HepG2 (cell line): ENCODE results near the gene NAT14. TPM values are rescaled to one million over a fixed set of nuclear protein-coding genes. Genes with fewer than 3 reads are reported as not detected.

ENCODE experiments used
- CHD2 ChIP-seq: IDR thresholded peaks from 2 replicates; pipeline ENCODE4 v1.6.1; 2011; ENCODE audit warnings: low read depth, low read length, improper control_type of control experiment
- E2F2 ChIP-seq: sonication (generic); formaldehyde crosslinking; IDR thresholded peaks from 2 replicates; pipeline ENCODE4 v1.4.0; 2020; ENCODE audit warnings: missing genetic modification reagents, borderline replicate concordance
- ESRRA ChIP-seq: sonication (generic); formaldehyde crosslinking; IDR thresholded peaks from 2 replicates; pipeline ENCODE4 v1.5.1; 2020; ENCODE audit warnings: mild to moderate bottlenecking, low read depth, missing genetic modification reagents
- IKZF4 ChIP-seq: sonication (generic); formaldehyde crosslinking; IDR thresholded peaks from 2 replicates; pipeline ENCODE4 v1.5.1; 2020; ENCODE audit warnings: borderline replicate concordance, mild to moderate bottlenecking, low read depth, missing genetic modification reagents; ENCODE audit errors: not compliant biosample characterization
- JUNB ChIP-seq: sonication (generic); formaldehyde crosslinking; IDR thresholded peaks from 2 replicates; pipeline ENCODE4 v1.8.0; 2022; ENCODE audit warnings: missing genetic modification reagents, mild to moderate bottlenecking, borderline replicate concordance
- MAFK ChIP-seq, 2 experiments: IDR thresholded peaks in 1 of 2; conservative IDR thresholded peaks in 1 of 2; 2 replicates each; pipeline ENCODE4 v1.6.1; 2011; ENCODE audit warnings: improper control_type of control experiment in 2 of 2, low read length in 2 of 2
- NPAS2 ChIP-seq: sonication (generic); formaldehyde crosslinking; IDR thresholded peaks from 2 replicates; pipeline ENCODE4 v1.8.0; 2022; ENCODE audit warnings: mild to moderate bottlenecking, missing genetic modification reagents, borderline replicate concordance
- PAXIP1 ChIP-seq: sonication (generic); formaldehyde crosslinking; conservative IDR thresholded peaks from 2 replicates; pipeline ENCODE4 v1.4.0; 2020; ENCODE audit warnings: mild to moderate bottlenecking, missing genetic modification reagents, moderate library complexity
- RFX3 ChIP-seq: IDR thresholded peaks from 2 replicates; pipeline ENCODE4 v1.6.1; 2016; ENCODE audit warnings: missing biosample characterization, missing genetic modification reagents
- ZBTB26 ChIP-seq: IDR thresholded peaks from 2 replicates; pipeline ENCODE4 v1.6.1; 2016; ENCODE audit warnings: missing compliant biosample characterization, missing genetic modification reagents, borderline replicate concordance
- ZFP36L1 ChIP-seq: sonication (generic); formaldehyde crosslinking; IDR thresholded peaks from 2 replicates; pipeline ENCODE4 v1.8.0; 2022; ENCODE audit warnings: mild to moderate bottlenecking, missing genetic modification reagents, moderate library complexity
- ZFP62 ChIP-seq: sonication (generic); formaldehyde crosslinking; IDR thresholded peaks from 2 replicates; pipeline ENCODE4 v1.4.0; 2020; ENCODE audit warnings: missing genetic modification reagents
- ZFX ChIP-seq: sonication (generic); formaldehyde crosslinking; IDR thresholded peaks from 2 replicates; pipeline ENCODE4 v1.4.0; 2020; ENCODE audit warnings: mild to moderate bottlenecking, low read depth, missing genetic modification reagents, moderate library complexity
- ZNF205 ChIP-seq: IDR thresholded peaks from 2 replicates; pipeline ENCODE4 v1.6.1; 2018; ENCODE audit warnings: missing biosample characterization, missing genetic modification reagents
- ZNF274 ChIP-seq: sonication (generic); formaldehyde crosslinking; IDR thresholded peaks from 2 replicates; pipeline ENCODE4 v1.5.1; 2020; ENCODE audit warnings: mild to moderate bottlenecking, missing genetic modification reagents
- ZNF331 ChIP-seq: sonication (generic); formaldehyde crosslinking; IDR thresholded peaks from 2 replicates; pipeline ENCODE4 v1.4.0; 2020; ENCODE audit warnings: missing genetic modification reagents
- ZNF33B ChIP-seq: sonication (generic); formaldehyde crosslinking; IDR thresholded peaks from 2 replicates; pipeline ENCODE4 v1.5.1; 2020; ENCODE audit warnings: mild to moderate bottlenecking, missing genetic modification reagents
- ZNF614 ChIP-seq: IDR thresholded peaks from 2 replicates; pipeline ENCODE4 v1.6.1; 2018; ENCODE audit warnings: missing biosample characterization, missing genetic modification reagents, inconsistent platforms, borderline replicate concordance
- ZNF709 ChIP-seq: sonication (generic); formaldehyde crosslinking; IDR thresholded peaks from 2 replicates; pipeline ENCODE4 v1.5.0; 2020; ENCODE audit warnings: mild to moderate bottlenecking, missing genetic modification reagents
- polyA plus RNA-seq, 8 experiments: library from polyadenylated mRNA; depleted of rRNA in 3 of 8; stranded (reverse) in 7 of 8; unstranded in 1 of 8; fragments of >200 nt; fragmentation: Illumina TruSeq in 4 of 8; extraction: Trizol in 4 of 8; gene quantifications; 2 replicates each; pipeline versions ENCODE4 v1.2.1 to v1.2.3, GENCODE V29; 2011 to 2016; ENCODE audit warnings: low read depth in 4 of 8, missing spikeins in 1 of 8, mixed read lengths in 1 of 8; ENCODE audit not compliant: insufficient read depth in 1 of 8
- total RNA-seq, 5 experiments: library from RNA; depleted of rRNA; stranded (reverse); fragments of >200 nt; fragmentation: Illumina TruSeq; extraction: Trizol; gene quantifications; 2 replicates each; pipeline ENCODE4 v1.2.3, GENCODE V29; 2016; ENCODE audit warnings: low read depth in 1 of 5
- TF ChIP-seq, protein P1 (sequence below): sonication (generic); formaldehyde crosslinking; IDR thresholded peaks from 2 replicates; pipeline ENCODE4 v1.9.0; 2021; ENCODE audit warnings: missing genetic modification reagents, borderline replicate concordance

The NAT14 gene
- total and polyA plus RNA-seq, 2 of the 13 experiments (the other 11 are each of a cell fraction or from before 2014, with no cell fraction given) = 20.7 to 22.3 TPM

GRCh38 chr19:55503502-55504251 lies 18.7 kb downstream of the NAT14 start (continued):
- TF ChIP-seq, protein P1, sequence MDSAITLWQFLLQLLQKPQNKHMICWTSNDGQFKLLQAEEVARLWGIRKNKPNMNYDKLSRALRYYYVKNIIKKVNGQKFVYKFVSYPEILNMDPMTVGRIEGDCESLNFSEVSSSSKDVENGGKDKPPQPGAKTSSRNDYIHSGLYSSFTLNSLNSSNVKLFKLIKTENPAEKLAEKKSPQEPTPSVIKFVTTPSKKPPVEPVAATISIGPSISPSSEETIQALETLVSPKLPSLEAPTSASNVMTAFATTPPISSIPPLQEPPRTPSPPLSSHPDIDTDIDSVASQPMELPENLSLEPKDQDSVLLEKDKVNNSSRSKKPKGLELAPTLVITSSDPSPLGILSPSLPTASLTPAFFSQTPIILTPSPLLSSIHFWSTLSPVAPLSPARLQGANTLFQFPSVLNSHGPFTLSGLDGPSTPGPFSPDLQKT (CRISPR knock-in tag) = no peak
- TF ChIP-seq PAXIP1 (CRISPR knock-in tag) (no peak), ESRRA (CRISPR knock-in tag) (no peak), ZNF274 (0 out of 2 replicates have a peak, but pooled peaks have one; percentile 76), IKZF4 (no peak), ZNF614 (CRISPR knock-in tag) (no peak), MAFK (conservative IDR thresholded peaks at IDR 0.05 in 1 of 2, IDR thresholded peaks at IDR 0.05 in 1 of 2; ENCODE audit: low read length in 2 of 2) (no peak), RFX3 (0 out of 2 replicates have a peak, but pooled peaks have one; percentile 8), ZBTB26 (CRISPR knock-in tag) (no peak), ZFX (CRISPR knock-in tag) (peak; percentile 61), JUNB (CRISPR knock-in tag) (no peak), ZFP62 (CRISPR knock-in tag) (no peak), ZFP36L1 (CRISPR knock-in tag) (no peak), ZNF205 (CRISPR knock-in tag) (0 out of 2 replicates have a peak, but pooled peaks have one; percentile 53), E2F2 (CRISPR knock-in tag) (no peak), ZNF709 (CRISPR knock-in tag) (no peak), ZNF331 (CRISPR knock-in tag) (no peak; the same call in 1 of the 2 replicates), CHD2 (no peak), ZNF33B (no peak), NPAS2 (CRISPR knock-in tag) (no peak)
